T-helper 17 cell (primary cell): ENCODE data around the gene EVI5L. TPM values are rescaled to one million over a fixed set of nuclear protein-coding genes. Genes with fewer than 3 reads are reported as not detected.

Experiments used
- ATAC-seq: fragments of 150-1000 bp; cut with Tn5 transposase; 2 replicates; pipeline ENCODE4 v1.10.0; 2021; ENCODE audit warnings: mild to moderate bottlenecking, moderate library complexity
- DNase-seq, 3 donors: peaks; one replicate each; pipeline versions ENCODE4 v3.0.0 to v3.0.0-alpha.2; 2020 to 2021
- H3K9me3 ChIP-seq: one replicate; pipeline ENCODE4 v1.7.0; 2013; ENCODE audit warnings: low read length, mild to moderate bottlenecking; ENCODE audit not compliant: control insufficient read depth, poor library complexity, severe bottlenecking
- H3K27ac Mint-ChIP-seq: one replicate; pipeline ENCODE4 v1.8.0; 2022; ENCODE audit warnings: mild to moderate bottlenecking, moderate library complexity, mixed read lengths
- H3K27me3 Mint-ChIP-seq: one replicate; pipeline ENCODE4 v1.8.0; 2022; ENCODE audit warnings: mixed read lengths
- H3K36me3 Mint-ChIP-seq: one replicate; pipeline ENCODE4 v1.8.0; 2022; ENCODE audit warnings: low read depth, mixed read lengths
- H3K4me1 Mint-ChIP-seq: one replicate; pipeline ENCODE4 v1.8.0; 2022; ENCODE audit warnings: mild to moderate bottlenecking, mixed read lengths
- H3K4me3 Mint-ChIP-seq: one replicate; pipeline ENCODE4 v1.8.0; 2022; ENCODE audit warnings: mild to moderate bottlenecking, moderate library complexity, mixed read lengths
- total RNA-seq, 4 donors: library from RNA in 2 of 4; stranded (reverse) in 2 of 4; gene quantifications; one replicate each; pipeline ENCODE4 v1.2.3 and lab custom pipeline; 2022 to 2026

EVI5L gene
- total RNA-seq, 2 donors from 2014 or later, result 9.3 to 10.1 TPM

GRCh38 chr19:7869910-7870511, 40.0 kb downstream of the EVI5L start:
- Mint-ChIP-seq H3K27ac (no peak overlapping the region), H3K4me1 (peaks cover 37% of the 10 kb centered on the region), H3K27me3 (peaks cover 22% of the 10 kb centered on the region), H3K4me3 (peak overlapping the region; percentile 73), H3K36me3 (no peaks in the 10 kb centered on the region)
- ATAC-seq, result peak; percentile 11
- DNase-seq, result peak in 2 of 3 donors; percentile 43 to 56
- no peaks in the 10 kb centered on the region for H3K9me3 ChIP-seq

GRCh38 chr19:7870571-7871436, 40.8 kb downstream of the EVI5L start:
- peaks cover 31% of the 10 kb centered on the region for H3K4me1 Mint-ChIP-seq
- no peaks in the 10 kb centered on the region for H3K9me3 ChIP-seq
- peak overlapping the region; percentile 73 for H3K4me3 Mint-ChIP-seq
- H3K27me3 Mint-ChIP-seq, result peaks cover 19% of the 10 kb centered on the region
- ATAC-seq, result no peak
- no peak overlapping the region for H3K27ac Mint-ChIP-seq
- no peaks in the 10 kb centered on the region for H3K36me3 Mint-ChIP-seq
- DNase-seq, result peak in 1 of 3 donors; percentile 53

GRCh38 chr19:7871437-7872305, 41.7 kb downstream of the EVI5L start:
- no peak overlapping the region for H3K27ac Mint-ChIP-seq
- H3K9me3 ChIP-seq, result no peaks in the 10 kb centered on the region
- ATAC-seq (peak; percentile 22), DNase-seq (peak; percentile 79 to 85 (median 84))
- H3K4me3 Mint-ChIP-seq, result peak overlapping the region; percentile 72
- H3K36me3 Mint-ChIP-seq, result no peaks in the 10 kb centered on the region
- peaks cover 19% of the 10 kb centered on the region for H3K27me3 Mint-ChIP-seq
- peaks cover 33% of the 10 kb centered on the region for H3K4me1 Mint-ChIP-seq

GRCh38 chr19:7872306-7873204, 42.5 kb downstream of the EVI5L start:
- Mint-ChIP-seq H3K36me3 (no peaks in the 10 kb centered on the region), H3K4me3 (peak overlapping the region; percentile 72), H3K27me3 (peaks cover 19% of the 10 kb centered on the region), H3K27ac (no peak overlapping the region), H3K4me1 (peaks cover 33% of the 10 kb centered on the region)
- H3K9me3 ChIP-seq, result no peaks in the 10 kb centered on the region
- ATAC-seq, result no peak
- DNase-seq, result no peak

GRCh38 chr19:7873304-7874075, 43.5 kb downstream of the EVI5L start:
- Mint-ChIP-seq H3K4me1 (peaks cover 29% of the 10 kb centered on the region), H3K4me3 (peak overlapping the region; percentile 80), H3K27ac (no peak overlapping the region), H3K36me3 (no peaks in the 10 kb centered on the region), H3K27me3 (peaks cover 19% of the 10 kb centered on the region)
- no peak for ATAC-seq
- no peaks in the 10 kb centered on the region for H3K9me3 ChIP-seq
- no peak for DNase-seq

GRCh38 chr19:7874076-7874896, 44.3 kb downstream of the EVI5L start, which contains the start of gene PRR36:
Gene PRR36, minus strand, starts transcription at chr19:7874390. Its CDS starts 701 bp downstream, at chr19:7873689.
- no peaks in the 10 kb centered on the region for H3K9me3 ChIP-seq
- no peak within 1 kb of the TSS for H3K27ac Mint-ChIP-seq
- H3K4me3 Mint-ChIP-seq, result peak within 1 kb of the TSS; percentile 80
- ATAC-seq (no peak), DNase-seq (no peak)
- H3K4me1 Mint-ChIP-seq, result peaks cover 25% of the 10 kb centered on the region
- no peaks in the 10 kb centered on the region for H3K36me3 Mint-ChIP-seq
- peaks cover 19% of the 10 kb centered on the region for H3K27me3 Mint-ChIP-seq

- DNase-seq (no peak), ATAC-seq (no peak)
- H3K9me3 ChIP-seq, result no peaks in the 10 kb centered on the region
- H3K27me3 Mint-ChIP-seq, result peaks cover 19% of the 10 kb centered on the region
- H3K36me3 Mint-ChIP-seq, result no peaks in the 10 kb centered on the region
- H3K4me3 Mint-ChIP-seq, result no peak overlapping the region
- H3K4me1 Mint-ChIP-seq, result peaks cover 24% of the 10 kb centered on the region
- no peak overlapping the region for H3K27ac Mint-ChIP-seq
Measured at GRCh38 chr19:7874897-7875273, 44.9 kb downstream of the EVI5L start.

GRCh38 chr19:7877249-7877836, 47.3 kb downstream of the EVI5L start:
- H3K4me3 Mint-ChIP-seq, result no peak overlapping the region
- no peak for ATAC-seq
- peaks cover 10% of the 10 kb centered on the region for H3K27me3 Mint-ChIP-seq
- H3K36me3 Mint-ChIP-seq, result no peaks in the 10 kb centered on the region
- no peak overlapping the region for H3K27ac Mint-ChIP-seq
- DNase-seq, result no peak
- H3K4me1 Mint-ChIP-seq, result peaks cover 6% of the 10 kb centered on the region
- no peaks in the 10 kb centered on the region for H3K9me3 ChIP-seq

GRCh38 chr19:7879111-7879807, 49.2 kb downstream of the EVI5L start:
- H3K9me3 ChIP-seq, result no peaks in the 10 kb centered on the region
- DNase-seq (no peak), ATAC-seq (no peak)
- Mint-ChIP-seq H3K4me3 (no peak overlapping the region), H3K36me3 (no peaks in the 10 kb centered on the region), H3K27ac (no peak overlapping the region), H3K4me1 (peaks cover 8% of the 10 kb centered on the region), H3K27me3 (peaks cover 5% of the 10 kb centered on the region)

GRCh38 chr19:7879836-7880235, 49.8 kb downstream of the EVI5L start:
- Mint-ChIP-seq H3K36me3 (no peaks in the 10 kb centered on the region), H3K4me1 (peaks cover 5% of the 10 kb centered on the region), H3K27ac (no peak overlapping the region), H3K27me3 (peaks cover under 1% of the 10 kb centered on the region), H3K4me3 (no peak overlapping the region)
- ATAC-seq (no peak), DNase-seq (no peak)
- no peaks in the 10 kb centered on the region for H3K9me3 ChIP-seq
